HCT116 (cell line): ENCODE results near the gene TRPM3. TPM values are rescaled to one million over a fixed set of nuclear protein-coding genes. Genes with fewer than 3 reads are reported as not detected.

Experiments used
- ATAC-seq: fragments of 200-7000 bp; cut with Tn5 transposase; 2 replicates; pipeline ENCODE4 v1.9.1; 2020; ENCODE audit warnings: mild to moderate bottlenecking, moderate library complexity
- BruUV-seq: library from RNA; stranded (reverse); fragments of 400-500 nt; replicated peaks from 2 replicates; lab custom pipeline; 2021; lab: Mats Ljungman, UMichigan
- CTCF ChIA-PET: fragments of 300-600 bp; sonication (Branson Sonifier 250); formaldehyde crosslinking; loops from one replicate; lab custom pipeline; 2021; ENCODE audit warnings: antibody characterized with exemption; lab: Charles Lee
- POLR2A ChIA-PET: fragments of 300-600, 350-600 bp; sonication (Branson Sonifier 250); formaldehyde crosslinking; loops from one replicate; lab custom pipeline; 2021; ENCODE audit warnings: antibody characterized with exemption; lab: Charles Lee
- RAD21 ChIA-PET, 2 experiments: fragments of 300-600 bp; sonication (Branson Sonifier 250); formaldehyde crosslinking; loops; one replicate each; lab custom pipeline; 2023; ENCODE audit warnings: low total read pairs in 2 of 2; ENCODE audit not compliant: uncharacterized antibody in 2 of 2, unreplicated experiment in 2 of 2, low non-redundant PET in 1 of 2; lab: Charles Lee
- DNase-seq: peaks from one replicate; pipeline ENCODE4 v3.0.0-alpha.2; 2010; ENCODE audit warnings: low read depth, low spot score
- H2AFZ ChIP-seq: fragments of 200-600 bp; shearing (Covaris generic), sonication (generic); 2 replicates; pipeline ENCODE4 v1.6.1; 2017; ENCODE audit warnings: low read depth, mixed run types, mixed read lengths, antibody characterized with exemption, low read length; ENCODE audit not compliant: poor library complexity, severe bottlenecking
- H3K27ac ChIP-seq: 2 replicates; pipeline ENCODE4 v1.5.1; 2012; ENCODE audit warnings: low read depth, low read length
- H3K27me3 ChIP-seq: fragments of 200-600 bp; sonication (generic); 2 replicates; pipeline ENCODE4 v1.6.1; 2016; ENCODE audit warnings: mixed run types, low read length, mixed read lengths; ENCODE audit not compliant: insufficient read depth
- H3K36me3 ChIP-seq, 2 experiments: fragments of 200-500 bp in 1 of 2; fragments of 200-600 bp in 1 of 2; sonication (Bioruptor generic) in 1 of 2; sonication (generic) in 1 of 2; 2 replicates each; pipeline versions ENCODE4 v1.5.1 to v1.6.1; 2014 to 2016; ENCODE audit warnings: low read length in 2 of 2, inconsistent platforms in 1 of 2, mixed read lengths in 1 of 2, mixed run types in 1 of 2; ENCODE audit not compliant: insufficient read depth in 2 of 2, control insufficient read depth in 1 of 2
- H3K4me1 ChIP-seq, 2 experiments: fragments of 200-600 bp in 1 of 2; sonication (generic) in 1 of 2; 2 replicates each; pipeline versions ENCODE4 v1.5.1 to v1.6.1; 2012 to 2017; ENCODE audit warnings: low read length in 2 of 2, inconsistent platforms in 1 of 2, mild to moderate bottlenecking in 1 of 2, mixed read lengths in 1 of 2, mixed run types in 1 of 2, moderate library complexity in 1 of 2; ENCODE audit not compliant: insufficient read depth in 2 of 2, control insufficient read depth in 1 of 2
- H3K4me2 ChIP-seq: fragments of 200-600 bp; sonication (generic); 2 replicates; pipeline ENCODE4 v1.6.1; 2017; ENCODE audit warnings: mixed run types, low read length, mixed read lengths
- H3K4me3 ChIP-seq, 2 experiments: fragments of 200-600 bp in 1 of 2; sonication (generic) in 1 of 2; replicated peaks in 1 of 2; 2 replicates each; pipeline ENCODE4 v1.5.1; 2011 to 2016; ENCODE audit warnings: low read length in 2 of 2, control low read depth in 1 of 2, low read depth in 1 of 2, mild to moderate bottlenecking in 1 of 2, mixed read lengths in 1 of 2, mixed run types in 1 of 2
- H3K79me2 ChIP-seq: fragments of 200-600 bp; sonication (generic); 2 replicates; pipeline ENCODE4 v1.6.1; 2017; ENCODE audit warnings: mild to moderate bottlenecking, mixed run types, low read length, moderate library complexity, mixed read lengths; ENCODE audit not compliant: insufficient read depth
- H3K9ac ChIP-seq: fragments of 200-600 bp; sonication (generic); 2 replicates; pipeline ENCODE4 v1.6.1; 2016; ENCODE audit warnings: low read length, mixed read lengths
- H3K9me2 ChIP-seq: fragments of 200-600 bp; sonication (generic), shearing (Covaris generic); 2 replicates; pipeline ENCODE4 v1.6.1; 2017; ENCODE audit warnings: mixed run types, mild to moderate bottlenecking, moderate library complexity; ENCODE audit not compliant: insufficient read depth
- H3K9me3 ChIP-seq, 2 experiments: fragments of 200-500 bp in 1 of 2; fragments of 200-600 bp in 1 of 2; sonication (Bioruptor generic) in 1 of 2; sonication (generic) in 1 of 2; 2 replicates each; pipeline ENCODE4 v1.6.1; 2014 to 2017; ENCODE audit warnings: low read length in 2 of 2, mixed read lengths in 2 of 2, inconsistent platforms in 1 of 2, low read depth in 1 of 2, mild to moderate bottlenecking in 1 of 2, mixed run types in 1 of 2, moderate library complexity in 1 of 2; ENCODE audit not compliant: control insufficient read depth in 1 of 2, insufficient read depth in 1 of 2
- H4K20me1 ChIP-seq: fragments of 200-600 bp; sonication (generic), shearing (Covaris generic); 2 replicates; pipeline ENCODE4 v1.6.1; 2017; ENCODE audit warnings: mixed run types, mild to moderate bottlenecking, moderate library complexity; ENCODE audit not compliant: insufficient read depth
- ATF3 ChIP-seq: IDR thresholded peaks from 2 replicates; pipeline ENCODE4 v1.6.1; 2012
- CBX3 ChIP-seq: IDR thresholded peaks from 2 replicates; pipeline ENCODE4 v1.6.1; 2012; ENCODE audit warnings: low read depth
- CTCF ChIP-seq, 3 experiments: fragments of 200-600 bp in 1 of 3; sonication (generic) in 1 of 3; IDR thresholded peaks in 2 of 3; conservative IDR thresholded peaks in 1 of 3; 2 replicates each; pipeline ENCODE4 v1.5.1; 2012 to 2017; ENCODE audit warnings: low read depth in 2 of 3, low read length in 2 of 3, antibody characterized with exemption in 1 of 3, borderline replicate concordance in 1 of 3, control low read depth in 1 of 3, mild to moderate bottlenecking in 1 of 3, mixed read lengths in 1 of 3, mixed run types in 1 of 3, moderate library complexity in 1 of 3; ENCODE audit not compliant: insufficient read depth in 1 of 3
- EGR1 ChIP-seq: IDR thresholded peaks from 2 replicates; pipeline ENCODE4 v1.6.1; 2012; ENCODE audit warnings: low read depth
- EZH2 ChIP-seq: fragments of 200-600 bp; sonication (generic); IDR thresholded peaks from 2 replicates; pipeline ENCODE4 v1.6.1; 2017; ENCODE audit warnings: antibody characterized with exemption, mixed run types
- FOSL1 ChIP-seq: IDR thresholded peaks from 2 replicates; pipeline ENCODE4 v1.6.1; 2012; ENCODE audit warnings: low read depth
- MAX ChIP-seq: IDR thresholded peaks from 2 replicates; pipeline ENCODE4 v1.6.1; 2012
- POLR2AphosphoS5 ChIP-seq: IDR thresholded peaks from 2 replicates; pipeline ENCODE4 v1.6.1; 2011; ENCODE audit warnings: mild to moderate bottlenecking, low read depth, low read length, moderate library complexity
- RAD21 ChIP-seq: IDR thresholded peaks from 2 replicates; pipeline ENCODE4 v1.6.1; 2012; ENCODE audit warnings: low read depth, mild to moderate bottlenecking
- REST ChIP-seq: IDR thresholded peaks from 2 replicates; pipeline ENCODE4 v1.6.1; 2012; ENCODE audit warnings: low read depth
- SIN3A ChIP-seq: IDR thresholded peaks from 2 replicates; pipeline ENCODE4 v1.6.1; 2012; ENCODE audit warnings: low read depth
- SP1 ChIP-seq: IDR thresholded peaks from 2 replicates; pipeline ENCODE4 v1.6.1; 2012; ENCODE audit warnings: low read depth
- SRF ChIP-seq: IDR thresholded peaks from 2 replicates; pipeline ENCODE4 v1.6.1; 2012; ENCODE audit warnings: low read depth
- TCF7L2 ChIP-seq: IDR thresholded peaks from 2 replicates; pipeline ENCODE4 v1.7.0; 2011; ENCODE audit warnings: borderline replicate concordance, inconsistent platforms; ENCODE audit not compliant: insufficient read depth, insufficient read length; ENCODE audit errors: extremely low read depth
- YY1 ChIP-seq: IDR thresholded peaks from 2 replicates; pipeline ENCODE4 v1.6.1; 2011; ENCODE audit warnings: low read length, low read depth, moderate library complexity, mild to moderate bottlenecking; ENCODE audit not compliant: insufficient replicate concordance; ENCODE audit errors: extremely low read depth
- ZBTB33 ChIP-seq: IDR thresholded peaks from 2 replicates; pipeline ENCODE4 v1.6.1; 2011; ENCODE audit warnings: mild to moderate bottlenecking, low read length, moderate library complexity; ENCODE audit not compliant: insufficient replicate concordance; ENCODE audit errors: extremely low read depth
- ZNF274 ChIP-seq: fragments of 200-500 bp; sonication (Bioruptor generic); IDR thresholded peaks from 2 replicates; pipeline ENCODE4 v1.6.1; 2014; ENCODE audit warnings: mild to moderate bottlenecking, low read depth, low read length, inconsistent platforms
- intact Hi-C: fragments of 100-400 bp; cut with micrococcal nuclease; formaldehyde crosslinking; loops from 2 replicates; pipeline ENCODE4 v1.10.0; 2022
- total RNA-seq: library from RNA; stranded (reverse); gene quantifications from one replicate; pipeline ENCODE4 v1.2.1, GENCODE V29; 2021; ENCODE audit not compliant: unreplicated experiment

TRPM3 gene
- total RNA-seq, 1 experiment from 2014 or later: not detected

DNA sequence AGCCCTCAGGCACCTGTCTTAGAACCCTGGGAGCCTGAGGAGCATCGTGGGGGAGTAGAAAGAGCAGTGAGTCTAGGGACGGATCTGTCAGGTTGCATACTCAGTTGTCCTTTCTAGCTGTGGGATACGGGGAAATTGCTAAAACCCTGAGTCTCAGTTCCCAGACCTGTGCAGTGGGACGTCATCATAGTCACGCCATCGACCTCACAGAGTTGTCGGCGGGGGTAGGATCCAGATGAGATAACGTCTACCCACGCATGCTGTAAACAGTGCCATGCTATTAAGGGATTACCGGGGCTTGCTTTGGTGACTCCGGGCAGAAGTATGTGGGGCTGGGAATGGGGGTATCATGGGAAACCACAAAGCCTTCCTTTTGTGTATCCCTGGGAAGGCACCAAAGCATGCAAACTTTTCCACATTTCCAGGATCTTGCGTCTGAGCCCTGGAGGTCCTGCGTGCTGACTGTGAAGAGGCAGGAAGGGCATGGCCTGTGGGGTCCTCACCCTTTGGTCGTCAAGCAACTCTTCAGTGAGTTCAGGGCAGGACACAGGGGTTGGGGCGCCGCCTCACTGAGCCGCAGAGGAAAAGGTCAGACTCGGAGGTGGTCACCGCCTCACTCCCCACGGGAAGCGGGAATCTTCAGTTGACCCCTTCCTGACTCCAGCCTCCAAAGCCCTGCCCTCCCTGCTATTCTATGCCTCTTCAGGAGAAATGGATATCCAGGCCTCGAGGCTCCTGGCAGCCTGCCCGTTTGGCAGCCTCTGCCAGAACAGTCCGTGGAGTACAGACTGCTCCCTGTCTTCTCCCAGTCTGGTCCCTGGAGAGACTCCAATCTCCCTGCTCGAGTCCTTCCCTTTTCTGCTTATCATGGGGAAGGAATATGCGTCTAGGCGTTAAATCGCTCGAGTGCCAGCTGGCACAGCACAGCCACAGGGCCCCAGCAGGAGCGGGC lies 520.1 kb downstream of the TRPM3 start:
- Histone ChIP-seq H3K9ac (no peak overlapping the region), H3K4me2 (no peak overlapping the region), H3K36me3 (no peaks in the 10 kb centered on the region), H3K27ac (no peak overlapping the region), H3K4me3 (no peak overlapping the region), H3K9me2 (no peaks in the 10 kb centered on the region), H3K4me1 (no peaks in the 10 kb centered on the region), H4K20me1 (no peaks in the 10 kb centered on the region), H3K27me3 (no peaks in the 10 kb centered on the region), H3K9me3 (no peaks in the 10 kb centered on the region), H3K79me2 (no peaks in the 10 kb centered on the region), H2AFZ (no peak overlapping the region)
- ChIA-PET CTCF (interaction anchor here (1.2 to 1.7 kb wide), 4 partner anchors 91 to 489 kb away, joined by 5 to 33 read pairs (median 18); partner anchors contain the start of gene KLF9), RAD21 (interaction anchor here (1.2 to 1.4 kb wide), 4 partner anchors 261 to 630 kb away, joined by 3 to 5 read pairs (median 4); no protein-coding TSS in a partner anchor), POLR2A (no interaction called here)
- intact Hi-C loops: loop anchor here (2.0 to 10.0 kb wide), 2 partner anchors 116 to 1178 kb away; no protein-coding TSS in a partner anchor
- BruUV-seq: no TSS peak
- no peak for ATAC-seq
- no peak for DNase-seq
- TF ChIP-seq SIN3A (no peak), ZBTB33 (no peak), SP1 (no peak), CTCF (IDR thresholded peaks at IDR 0.05 in 2 of 3, conservative IDR thresholded peaks at IDR 0.05 in 1 of 3; ENCODE audit: borderline replicate concordance in 1 of 3, insufficient read depth in 1 of 3, low read depth in 2 of 3, low read length in 2 of 3) (no peak), TCF7L2 (no peak), EGR1 (no peak), FOSL1 (no peak), SRF (no peak), ZNF274 (no peak), CBX3 (no peak), YY1 (no peak), EZH2 (no peak), POLR2AphosphoS5 (no peak), REST (no peak), ATF3 (no peak), RAD21 (no peak), MAX (no peak)
